Measurements from ENCODE around the gene TBXA2R. TPM values are rescaled to one million over a fixed set of nuclear protein-coding genes. Genes with fewer than 3 reads are reported as not detected.

Gene TBXA2R
- total and polyA plus RNA-seq, 2 of the 4 experiments (the other 2 are of a cell fraction), result 0.36 to 2.3 TPM

GRCh38 chr19:3573858-3574637 lies 32.6 kb downstream of the TBXA2R start:
- TF ChIP-seq MAZ (IDR thresholded peaks at IDR 0.05; ENCODE audit: borderline replicate concordance, low read depth, low read length) (peak; percentile 37; the same call in 1 of the 2 replicates), CHD1 (IDR thresholded peaks at IDR 0.05; ENCODE audit: low read depth, low read length) (no peak), POLR2A (IDR thresholded peaks at IDR 0.05; ENCODE audit: low read depth, low read length) (no peak), USF2 (IDR thresholded peaks at IDR 0.05; ENCODE audit: low read depth, low read length) (0 out of 2 replicates have a peak, but pooled peaks have one; percentile 29)
- Histone ChIP-seq H2BK5ac (ENCODE audit: low read depth, low read length, poor library complexity, severe bottlenecking) (peak overlapping the region; percentile 30), H3K36me3 (ENCODE audit: control insufficient read depth, insufficient read depth, low read length) (peaks cover 15% of the 10 kb centered on the region; the same call in 1 of the 2 replicates), H2BK20ac (ENCODE audit: low read depth, low read length) (no peak overlapping the region), H2BK15ac (ENCODE audit: low read depth, low read length) (no peak overlapping the region), H3K18ac (ENCODE audit: low read depth, low read length) (no peak overlapping the region), H4K5ac (ENCODE audit: low read depth, low read length) (peak overlapping the region; percentile 48; the same call in 1 of the 2 replicates), H2BK120ac (ENCODE audit: low read depth, low read length) (no peak overlapping the region), H3K23ac (ENCODE audit: low read depth, low read length) (0 out of 2 replicates have a peak overlapping the region, but pooled peaks have one; percentile 59), H3K4me1 (ENCODE audit: control insufficient read depth, insufficient read depth, low read length) (no peaks in the 10 kb centered on the region), H3K4me2 (ENCODE audit: low read depth, low read length) (peak overlapping the region; percentile 87; the same call in 1 of the 2 replicates), H3K4me3 (ENCODE audit: insufficient read depth, low read depth, low read length) (peak overlapping the region; percentile 87), H2AFZ (replicated peaks; ENCODE audit: low read length, poor library complexity) (peak overlapping the region; percentile 79), H2AK9ac (replicated peaks; ENCODE audit: low read depth, low read length, poor library complexity) (peak overlapping the region; percentile 33), H3K14ac (replicated peaks; ENCODE audit: low read depth, low read length) (no peak overlapping the region), H3K27ac (ENCODE audit: insufficient read depth, low read length) (no peak overlapping the region), H3K56ac (ENCODE audit: extremely low read depth, insufficient read depth, low read length) (no peak overlapping the region), H4K8ac (ENCODE audit: low read depth in 2 of 2, low read length in 2 of 2) (peak overlapping the region in 1 of 2 experiments; percentile 91; a peak in 2 of 4 replicates), H4K91ac (ENCODE audit: insufficient read depth, low read depth, low read length) (no peak overlapping the region; the same call in 1 of the 2 replicates), H3K4ac (ENCODE audit: low read depth, low read length) (no peak overlapping the region), H3K9me1 (ENCODE audit: insufficient read depth, low read length) (peaks cover 4% of the 10 kb centered on the region), H4K20me1 (ENCODE audit: insufficient read depth, low read length) (peaks cover 10% of the 10 kb centered on the region; the same call in 1 of the 2 replicates), H3K9ac (ENCODE audit: low read depth, low read length) (no peak overlapping the region), H3K27me3 (ENCODE audit: control insufficient read depth, insufficient read depth, low read length) (no peaks in the 10 kb centered on the region), H2AK5ac (ENCODE audit: low read depth, low read length) (peak overlapping the region; percentile 70), H3K79me1 (ENCODE audit: low read depth in 1 of 2, low read length in 2 of 2) (peaks cover 7 to 22% of the 10 kb centered on the region in 2 experiments; a peak in 3 of 4 replicates), H3K9me3 (ENCODE audit: control insufficient read depth, insufficient read depth, low read length) (no peaks in the 10 kb centered on the region)
- ATAC-seq (ENCODE audit: low read depth) (peak; percentile 65), DNase-seq (peak; percentile 93)
- ChIA-PET POLR2A (ENCODE audit: unreplicated experiment) (interaction anchor here (0.9 kb wide), 1 partner anchor 897 kb away, joined by 3 read pairs; no protein-coding TSS in a partner anchor), CTCF (interaction anchor here (0.6 kb wide), 1 partner anchor 690 kb away, joined by 6 read pairs; no protein-coding TSS in a partner anchor)
- 75% methylated on average over 25 of the region's 55 CpGs; no CpG with 5 or more reads in 1 of the 2 experiments for WGBS, 2 experiments (ENCODE audit: extremely low coverage in 2 of 2, insufficient read length in 1 of 2)
- dilution Hi-C loops (cut with HindIII; ENCODE audit: low sequenced_read_pairs, unreplicated experiment), result no loop called here
- in situ Hi-C loops (cut with MboI; ENCODE audit: low sequenced_read_pairs), result no loop called here
- intact Hi-C loops (cut with micrococcal nuclease), result no loop called here
- no TSS peak for BruUV-seq (replicated peaks)
